Tibial artery (tissue), 4 donors: ENCODE data around the gene KIAA1671.

Source experiments
- DNase-seq, 2 donors: peaks; one replicate each; pipeline ENCODE4 v3.0.0-alpha.2; 2019
- H3K27ac ChIP-seq, 2 donors: fragments of 200-600 bp; sonication (generic) in 1 of 2; 1 replicate in 1 of 2; 2 replicates in 1 of 2; pipeline ENCODE4 v1.5.1; 2018 to 2019; ENCODE audit warnings: mild to moderate bottlenecking in 1 of 2
- H3K27me3 ChIP-seq, 2 donors: fragments of 200-600 bp; sonication (generic) in 1 of 2; one replicate each; pipeline versions ENCODE4 v1.5.1 to v1.6.0; 2016 to 2019
- H3K36me3 ChIP-seq, 3 donors: fragments of 200-600 bp; sonication (generic) in 2 of 3; one replicate each; pipeline ENCODE4 v1.5.1; 2016 to 2019; ENCODE audit warnings: mild to moderate bottlenecking in 2 of 3
- H3K4me1 ChIP-seq, 4 donors: fragments of 200-600 bp; sonication (generic) in 2 of 4; 1 replicate in 3 of 4; 2 replicates in 1 of 4; pipeline ENCODE4 v1.5.1; 2016 to 2019
- H3K4me3 ChIP-seq, 2 donors: fragments of 200-600 bp; sonication (generic) in 1 of 2; 1 replicate in 1 of 2; 2 replicates in 1 of 2; pipeline ENCODE4 v1.5.1; 2018 to 2019; ENCODE audit warnings: mild to moderate bottlenecking in 2 of 2
- H3K9me3 ChIP-seq, 3 donors: fragments of 200-600 bp; sonication (generic) in 1 of 3; one replicate each; pipeline ENCODE4 v1.5.1; 2016 to 2019
- CTCF ChIP-seq, 2 experiments: fragments of 200-600 bp in 1 of 2; fragments of 450-650 bp in 1 of 2; IDR thresholded peaks; one replicate each; pipeline ENCODE4 v1.5.1; 2017 to 2019; ENCODE audit warnings: antibody characterized with exemption in 2 of 2, mild to moderate bottlenecking in 1 of 2, moderate library complexity in 1 of 2
- intact Hi-C: fragments of 100-400 bp; cut with DNase I; formaldehyde crosslinking; loops from one replicate; pipeline ENCODE4 v1.15.0; 2023; ENCODE audit warnings: low total_unique reads

KIAA1671 gene

GRCh38 chr22:25006354-25006753 lies 53.8 kb downstream of the KIAA1671 start:
- no peak for DNase-seq
- H3K27ac ChIP-seq: no peak overlapping the region

GRCh38 chr22:25007444-25008106 lies 55.1 kb downstream of the KIAA1671 start:
- Histone ChIP-seq H3K4me1 (no peaks in the 10 kb centered on the region), H3K36me3 (no peaks in the 10 kb centered on the region), H3K27ac (no peak overlapping the region), H3K27me3 (no peaks in the 10 kb centered on the region), H3K9me3 (no peaks in the 10 kb centered on the region), H3K4me3 (no peak overlapping the region)
- intact Hi-C loops: no loop called here
- DNase-seq: no peak
- TF ChIP-seq CTCF (IDR thresholded peaks at IDR 0.05): no peak

More at GRCh38 chr22:25006354-25006753, 53.8 kb downstream of the KIAA1671 start:
- no peaks in the 10 kb centered on the region for H3K9me3 ChIP-seq
- no peak overlapping the region for H3K4me3 ChIP-seq
- TF ChIP-seq CTCF (IDR thresholded peaks at IDR 0.05): no peak
- H3K36me3 ChIP-seq: no peaks in the 10 kb centered on the region
- intact Hi-C loops: no loop called here
- H3K27me3 ChIP-seq: no peaks in the 10 kb centered on the region
- H3K4me1 ChIP-seq: no peaks in the 10 kb centered on the region

GRCh38 chr22:25008666-25009065 lies 56.1 kb downstream of the KIAA1671 start:
- no peak overlapping the region for H3K27ac ChIP-seq
- no peak for DNase-seq
- intact Hi-C loops: no loop called here
- no peaks in the 10 kb centered on the region for H3K4me1 ChIP-seq
- H3K4me3 ChIP-seq: no peak overlapping the region
- H3K36me3 ChIP-seq: no peaks in the 10 kb centered on the region
- H3K27me3 ChIP-seq: no peaks in the 10 kb centered on the region
- TF ChIP-seq CTCF (IDR thresholded peaks at IDR 0.05): no peak
- no peaks in the 10 kb centered on the region for H3K9me3 ChIP-seq

- no peak for DNase-seq
- intact Hi-C loops: no loop called here
- Histone ChIP-seq H3K4me1 (no peaks in the 10 kb centered on the region), H3K36me3 (peaks cover 0 to 3% (median 0%) of the 10 kb centered on the region in 3 donors), H3K27me3 (no peaks in the 10 kb centered on the region), H3K27ac (no peak overlapping the region), H3K9me3 (no peaks in the 10 kb centered on the region), H3K4me3 (no peak overlapping the region)
- no peak for TF ChIP-seq CTCF (IDR thresholded peaks at IDR 0.05)
Measured at GRCh38 chr22:25012741-25013143, 60.2 kb downstream of the KIAA1671 start.

- Histone ChIP-seq H3K4me3 (no peak overlapping the region), H3K27me3 (no peaks in the 10 kb centered on the region), H3K36me3 (peaks cover 0 to 3% (median 0%) of the 10 kb centered on the region in 3 donors), H3K4me1 (no peaks in the 10 kb centered on the region), H3K9me3 (no peaks in the 10 kb centered on the region), H3K27ac (no peak overlapping the region)
- no peak for DNase-seq
- TF ChIP-seq CTCF (IDR thresholded peaks at IDR 0.05): no peak
- intact Hi-C loops: no loop called here
Measured at GRCh38 chr22:25013607-25014006, 61.1 kb downstream of the KIAA1671 start.
